ENCODE results near the gene SFXN5. TPM values are rescaled to one million over a fixed set of nuclear protein-coding genes. Genes with fewer than 3 reads are reported as not detected.

The SFXN5 gene
- total RNA-seq, 1 donor from 2014 or later: 20.2 TPM

DNA sequence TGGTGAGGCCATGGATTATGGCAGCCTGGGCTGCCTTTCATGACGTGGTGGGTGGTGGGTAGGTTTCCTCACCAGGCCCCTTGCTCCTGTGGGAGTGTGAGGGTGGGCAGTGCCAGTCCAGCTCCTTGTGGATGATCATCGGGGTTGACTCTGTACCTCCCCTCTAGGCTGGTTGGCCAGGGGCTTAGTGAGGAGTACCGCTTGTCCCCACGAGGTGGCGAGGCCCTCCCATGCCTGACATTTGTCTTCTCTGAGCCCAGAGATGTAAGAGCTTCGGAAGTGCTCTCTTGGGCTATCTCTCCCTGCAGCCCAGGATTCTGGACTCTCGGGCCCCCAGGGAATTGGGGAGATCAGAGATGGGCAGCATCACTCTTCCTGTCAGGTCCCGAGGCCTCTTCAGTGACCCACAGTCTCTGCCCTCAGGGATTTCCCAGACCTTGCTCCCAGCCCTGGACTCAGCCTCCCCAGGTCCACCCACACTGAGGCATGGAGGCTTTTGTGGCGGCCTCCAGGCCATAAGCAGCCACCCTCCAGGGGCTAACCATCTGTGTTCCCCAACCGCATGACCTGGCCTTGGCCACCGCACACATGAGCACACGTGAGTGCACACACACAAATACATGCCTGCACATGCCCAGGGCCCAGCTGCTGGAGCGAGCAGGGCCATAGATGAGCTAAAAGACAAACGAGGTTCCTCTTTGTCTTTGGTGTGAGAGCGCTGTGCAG lies 177.8 kb downstream of the SFXN5 start:
- Mint-ChIP-seq H3K9me3 (no peaks in the 10 kb centered on the region), H3K27me3 (ENCODE audit: low read depth) (peaks cover 40% of the 10 kb centered on the region), H3K4me1 (peaks cover 16% of the 10 kb centered on the region), H3K4me3 (no peak overlapping the region), H3K27ac (no peak overlapping the region), H3K36me3 (peaks cover 8% of the 10 kb centered on the region)
- TF ChIP-seq, protein P1, sequence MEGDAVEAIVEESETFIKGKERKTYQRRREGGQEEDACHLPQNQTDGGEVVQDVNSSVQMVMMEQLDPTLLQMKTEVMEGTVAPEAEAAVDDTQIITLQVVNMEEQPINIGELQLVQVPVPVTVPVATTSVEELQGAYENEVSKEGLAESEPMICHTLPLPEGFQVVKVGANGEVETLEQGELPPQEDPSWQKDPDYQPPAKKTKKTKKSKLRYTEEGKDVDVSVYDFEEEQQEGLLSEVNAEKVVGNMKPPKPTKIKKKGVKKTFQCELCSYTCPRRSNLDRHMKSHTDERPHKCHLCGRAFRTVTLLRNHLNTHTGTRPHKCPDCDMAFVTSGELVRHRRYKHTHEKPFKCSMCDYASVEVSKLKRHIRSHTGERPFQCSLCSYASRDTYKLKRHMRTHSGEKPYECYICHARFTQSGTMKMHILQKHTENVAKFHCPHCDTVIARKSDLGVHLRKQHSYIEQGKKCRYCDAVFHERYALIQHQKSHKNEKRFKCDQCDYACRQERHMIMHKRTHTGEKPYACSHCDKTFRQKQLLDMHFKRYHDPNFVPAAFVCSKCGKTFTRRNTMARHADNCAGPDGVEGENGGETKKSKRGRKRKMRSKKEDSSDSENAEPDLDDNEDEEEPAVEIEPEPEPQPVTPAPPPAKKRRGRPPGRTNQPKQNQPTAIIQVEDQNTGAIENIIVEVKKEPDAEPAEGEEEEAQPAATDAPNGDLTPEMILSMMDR (IDR thresholded peaks at IDR 0.05; ENCODE audit: unreplicated experiment): peak; percentile 65
- peak in 1 of 2 experiments; percentile 71 for DNase-seq (ENCODE audit: low spot score in 2 of 2, unreplicated experiment in 2 of 2)

DNA sequence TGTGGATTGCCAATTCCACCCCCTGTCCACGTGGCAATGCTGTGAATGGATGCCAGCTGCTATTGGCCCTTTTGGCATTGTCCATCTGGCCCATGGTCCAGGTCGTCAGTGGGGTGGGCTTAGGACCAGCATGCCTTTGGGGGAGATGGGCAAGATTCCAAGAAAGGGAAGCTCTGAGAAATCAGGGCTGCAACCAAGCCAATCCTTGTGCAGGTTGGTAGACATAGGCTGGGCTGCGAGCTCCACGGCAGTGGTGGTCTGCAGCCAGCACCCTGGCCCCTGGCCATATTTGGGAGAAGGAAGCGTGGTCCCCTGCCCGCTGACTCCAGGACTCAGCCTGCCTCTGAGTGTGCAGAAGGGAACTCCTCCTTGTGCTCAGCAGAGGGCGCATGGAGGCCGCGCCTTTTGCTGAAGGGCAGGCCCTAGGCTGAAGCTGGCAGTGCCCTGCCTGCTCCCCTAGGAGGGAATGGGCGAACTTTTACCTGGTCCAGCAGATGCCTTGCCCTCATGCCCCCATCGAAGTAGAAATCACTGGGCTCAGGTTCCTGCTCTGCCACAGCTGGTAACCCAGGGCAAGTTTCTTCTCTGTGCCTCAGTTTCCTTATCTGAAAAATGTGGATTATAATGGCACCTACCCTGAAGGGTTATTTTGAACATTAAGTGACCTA lies 178.9 kb downstream of the SFXN5 start:
- TF ChIP-seq, protein P1 (IDR thresholded peaks at IDR 0.05; ENCODE audit: unreplicated experiment): peak; percentile 49
- Mint-ChIP-seq H3K36me3 (peaks cover 8% of the 10 kb centered on the region), H3K9me3 (no peaks in the 10 kb centered on the region), H3K4me3 (no peak overlapping the region), H3K4me1 (peaks cover 22% of the 10 kb centered on the region), H3K27me3 (ENCODE audit: low read depth) (peaks cover 29% of the 10 kb centered on the region), H3K27ac (no peak overlapping the region)
- DNase-seq (ENCODE audit: low spot score in 2 of 2, unreplicated experiment in 2 of 2): no peak

Other genes starting within 250 kb of the SFXN5 start
- 99.7 to 105 TPM (median 104 TPM) in 3 replicates for gene EXOC6B, start 245.7 kb downstream of the SFXN5 start, total RNA-seq
- gene SPR, start 184.3 kb downstream of the SFXN5 start, total RNA-seq: 11.4 to 13.8 TPM (median 12.5 TPM) in 3 replicates
- 0.09 TPM in 2 of 3 replicates, not detected in the other for gene EMX1, start 154.2 kb downstream of the SFXN5 start, total RNA-seq
- 23.3 to 25.4 TPM (median 25.1 TPM) in 3 replicates for gene RAB11FIP5, start 41.2 kb upstream of the SFXN5 start, total RNA-seq
- not detected in 3 replicates for gene NOTO, start 130.9 kb upstream of the SFXN5 start, total RNA-seq
- gene SMYD5, start 142.5 kb upstream of the SFXN5 start, total RNA-seq: 29.8 to 34.3 TPM (median 34.2 TPM) in 3 replicates
- 5.9 to 6.9 TPM (median 6.6 TPM) in 3 replicates for gene PRADC1, start 161.5 kb upstream of the SFXN5 start, total RNA-seq
- 217 to 220 TPM (median 218 TPM) in 3 replicates for gene CCT7, start 162.6 kb upstream of the SFXN5 start, total RNA-seq
- 7.6 to 8.1 TPM (median 7.8 TPM) in 3 replicates for gene FBXO41, start 212.8 kb upstream of the SFXN5 start, total RNA-seq
- gene EGR4, start 221.8 kb upstream of the SFXN5 start, total RNA-seq: 0.34 to 0.49 TPM (median 0.36 TPM) in 3 replicates